C4-2B (cell line): ENCODE measurements around the gene MEGF10.

Experiments used
- H3K27ac ChIP-seq: fragments of 450-650 bp; 2 replicates; pipeline ENCODE4 v1.5.1; 2017
- CTCF ChIP-seq: fragments of 450-650 bp; conservative IDR thresholded peaks from 2 replicates; pipeline ENCODE4 v1.5.1; 2017; ENCODE audit warnings: mild to moderate bottlenecking
- ZFX ChIP-seq: fragments of 450-650 bp; IDR thresholded peaks from 2 replicates; pipeline ENCODE4 v1.6.1; 2017

The MEGF10 gene

GRCh38 chr5:127451096-127451495 lies 160.5 kb downstream of the MEGF10 start:
- H3K27ac ChIP-seq: no peak overlapping the region
- TF ChIP-seq ZFX (no peak), CTCF (no peak)

DNA sequence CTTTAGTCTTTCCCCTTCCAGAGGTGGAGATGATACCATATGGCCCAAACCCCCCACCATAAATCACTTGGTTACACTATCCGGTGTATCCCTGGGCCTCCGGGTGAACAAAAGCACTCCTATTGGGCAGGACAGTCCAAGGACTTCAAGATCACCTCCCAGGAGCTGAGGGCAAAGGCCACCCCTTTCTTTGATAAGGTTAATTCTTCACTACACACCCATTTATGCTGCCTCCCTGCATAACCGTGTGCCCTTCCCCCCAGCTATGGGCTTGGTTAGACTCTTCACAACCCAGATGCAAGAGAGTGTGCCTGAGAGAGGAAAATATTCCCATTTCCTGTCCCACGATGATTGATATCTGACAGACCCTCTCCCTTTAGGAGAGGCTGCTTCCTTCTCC lies 162.0 kb downstream of the MEGF10 start:
- TF ChIP-seq ZFX (no peak), CTCF (no peak)

GRCh38 chr5:127471211-127471610 lies 180.6 kb downstream of the MEGF10 start:
- no peak overlapping the region for H3K27ac ChIP-seq
- no peak for TF ChIP-seq ZFX
- no peak for TF ChIP-seq CTCF

More for the DNA sequence above, 162.0 kb downstream of the MEGF10 start:
- no peak overlapping the region for H3K27ac ChIP-seq

DNA sequence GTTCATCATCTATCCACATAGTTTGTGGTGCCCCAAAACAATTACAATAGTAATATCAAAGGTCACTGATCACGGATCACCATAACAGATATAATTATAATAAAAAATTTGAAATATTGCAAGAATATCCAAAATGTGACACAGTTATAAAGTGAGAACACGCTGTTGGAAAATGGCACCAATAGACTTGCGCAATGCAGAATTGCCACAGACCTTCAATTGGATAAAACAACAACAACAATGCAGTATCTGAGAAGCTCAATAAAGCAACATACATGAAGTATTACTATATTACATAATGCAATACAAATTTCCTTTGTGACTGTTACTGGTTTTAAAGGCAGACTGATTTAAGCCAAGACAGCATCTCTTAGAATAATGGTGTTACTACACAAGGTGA lies 182.1 kb downstream of the MEGF10 start:
- H3K27ac ChIP-seq: no peak overlapping the region
- TF ChIP-seq CTCF (no peak), ZFX (no peak)

GRCh38 chr5:127486471-127486870 lies 195.9 kb downstream of the MEGF10 start:
- no peak for TF ChIP-seq ZFX

GRCh38 chr5:127492854-127493738 lies 202.5 kb downstream of the MEGF10 start:
- TF ChIP-seq ZFX (no peak), CTCF (peak; percentile 95)
- no peak overlapping the region for H3K27ac ChIP-seq

More at GRCh38 chr5:127486471-127486870, 195.9 kb downstream of the MEGF10 start:
- H3K27ac ChIP-seq: no peak overlapping the region

DNA sequence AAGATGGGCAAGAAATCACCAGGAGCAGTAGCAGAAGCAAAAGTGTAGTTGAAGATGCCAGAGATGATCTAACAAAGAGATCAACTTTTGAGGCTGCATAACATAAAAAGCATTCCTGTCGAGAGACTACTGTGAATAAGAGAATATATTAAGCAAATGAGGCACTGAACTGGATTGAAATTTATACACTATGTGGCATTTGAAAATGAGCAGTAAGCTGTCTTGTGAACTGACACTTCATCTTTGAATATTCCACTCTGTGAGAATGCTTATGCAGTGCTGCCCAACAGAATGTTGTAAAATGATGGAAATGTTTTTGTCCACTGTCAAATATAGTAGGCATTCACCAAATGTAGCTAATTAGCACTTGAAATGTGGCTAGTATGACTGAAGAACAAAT lies 208.0 kb downstream of the MEGF10 start:
- no peak for TF ChIP-seq ZFX
- TF ChIP-seq CTCF: no peak
- H3K27ac ChIP-seq: no peak overlapping the region

- no peak overlapping the region for H3K27ac ChIP-seq
- TF ChIP-seq ZFX (no peak), CTCF (no peak)
Observed at GRCh38 chr5:127505905-127506304, 215.3 kb downstream of the MEGF10 start.
